ENCODE measurements around the gene TSEN2. TPM values are rescaled to one million over a fixed set of nuclear protein-coding genes. Genes with fewer than 3 reads are reported as not detected.
A peak's percentile ranks its signal among the peaks of the same experiment; 100 is the strongest.

The TSEN2 gene
- total and polyA plus RNA-seq, 10 of the 15 experiments (the other 5 are each of a cell fraction or from before 2014, with no cell fraction given): 17.7 to 32.3 (median 24.3) TPM

DNA sequence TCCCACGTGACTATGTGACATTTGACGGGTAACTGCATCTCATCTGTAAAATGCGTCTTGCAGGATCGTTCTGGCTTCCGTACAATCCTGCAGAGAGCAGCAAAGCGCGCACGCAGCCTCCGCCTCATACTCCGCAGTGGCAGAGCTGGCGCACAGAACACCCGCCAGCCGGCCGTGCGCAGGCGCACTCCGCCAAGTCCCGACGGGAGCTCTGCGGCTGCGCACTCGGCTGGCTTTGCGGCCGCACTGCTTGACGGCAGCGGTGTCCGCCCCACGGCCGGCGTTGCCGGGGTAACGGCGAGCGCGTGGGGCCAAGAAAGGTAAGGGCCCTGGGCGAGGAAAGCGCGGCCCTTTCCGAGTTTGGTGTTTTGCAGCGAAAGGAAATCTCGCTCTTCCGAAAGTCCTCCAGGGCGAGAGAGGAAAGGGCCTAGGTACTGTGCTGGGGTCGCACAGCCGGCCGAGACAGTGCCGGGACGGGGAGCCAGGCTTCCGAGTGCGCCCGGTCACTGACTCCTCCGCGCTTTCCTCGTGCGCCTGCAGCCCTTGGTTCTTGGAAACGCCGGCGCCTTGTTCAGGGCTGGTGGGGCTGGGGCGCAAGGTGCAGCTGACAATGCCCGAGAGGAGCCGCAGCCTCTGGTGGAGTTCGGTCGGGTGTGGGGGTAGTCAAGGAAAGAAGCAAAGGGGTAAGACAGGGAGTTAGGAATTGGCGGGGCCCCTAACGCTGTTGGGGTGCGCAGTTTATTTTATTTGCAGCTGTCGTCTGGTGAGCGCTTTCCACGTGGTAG, at the start of gene TSEN2 (continued):
- TF ChIP-seq BCL11A (IDR thresholded peaks at IDR 0.05; ENCODE audit: low read depth, low read length) (no peak), HDAC6 (IDR thresholded peaks at IDR 0.05; ENCODE audit: unreplicated experiment) (peak; percentile 91), RAD21 (IDR thresholded peaks at IDR 0.05; ENCODE audit: insufficient read depth, low read depth, low read length) (peak; percentile 38; the same call in 1 of the 2 replicates), HDAC2 (IDR thresholded peaks at IDR 0.05) (peak; percentile 47; the same call in 1 of the 2 replicates), MYB (IDR thresholded peaks at IDR 0.05; ENCODE audit: borderline replicate concordance, low read depth, low read length) (no peak), MTA3 (IDR thresholded peaks at IDR 0.05; ENCODE audit: borderline replicate concordance, low read length) (no peak), POLR2A (IDR thresholded peaks at IDR 0.05; ENCODE audit: low read depth, low read length) (peak; percentile 92), SIN3A (IDR thresholded peaks at IDR 0.05; ENCODE audit: low read depth, low read length) (peak; percentile 76), ZNF207 (IDR thresholded peaks at IDR 0.05; ENCODE audit: borderline replicate concordance) (peak; percentile 78; the same call in 1 of the 2 replicates), SP1 (IDR thresholded peaks at IDR 0.05; ENCODE audit: low read depth, low read length) (no peak), ESRRA (IDR thresholded peaks at IDR 0.05; ENCODE audit: low read length) (no peak), TCF3 (IDR thresholded peaks at IDR 0.05; ENCODE audit: borderline replicate concordance, insufficient read depth, low read depth, low read length) (0 out of 2 replicates have a peak, but pooled peaks have one; percentile 29), YY1 (IDR thresholded peaks at IDR 0.05; ENCODE audit: low read depth, low read length) (0 out of 2 replicates have a peak, but pooled peaks have one; percentile 11), NRF1 (conservative IDR thresholded peaks at IDR 0.05; ENCODE audit: low read depth, low read length) (peak; percentile 97), ZNF687 (IDR thresholded peaks at IDR 0.05) (peak; percentile 48; the same call in 1 of the 2 replicates), E4F1 (IDR thresholded peaks at IDR 0.05; ENCODE audit: borderline replicate concordance, partially characterized antibody) (peak; percentile 99), SRF (IDR thresholded peaks at IDR 0.05; ENCODE audit: low read depth in 2 of 2, low read length in 2 of 2) (0 out of 4 replicates have a peak, but pooled peaks of 1 of the 2 experiments have one; percentile 26), GATAD2B (conservative IDR thresholded peaks at IDR 0.05; ENCODE audit: low read depth) (peak; percentile 40), HCFC1 (IDR thresholded peaks at IDR 0.05; ENCODE audit: low read length) (peak; percentile 60), MAX (IDR thresholded peaks at IDR 0.05; ENCODE audit: low read depth, low read length) (peak; percentile 24; the same call in 1 of the 2 replicates), BMI1 (IDR thresholded peaks at IDR 0.05; ENCODE audit: borderline replicate concordance) (peak; percentile 97), PAX5 (IDR thresholded peaks at IDR 0.05; ENCODE audit: borderline replicate concordance, low read depth, low read length) (0 out of 2 replicates have a peak, but pooled peaks have one; percentile 10), EP300 (IDR thresholded peaks at IDR 0.05; ENCODE audit: borderline replicate concordance in 1 of 2, control insufficient read depth in 1 of 2, low read depth in 2 of 2, low read length in 2 of 2) (no peak)
